HepG2 (cell line): ENCODE measurements around the gene RSL1D1. TPM values are rescaled to one million over a fixed set of nuclear protein-coding genes. Genes with fewer than 3 reads are reported as not detected.

Source experiments
- DR1 ChIP-seq: sonication (generic); formaldehyde crosslinking; IDR thresholded peaks from 2 replicates; pipeline ENCODE4 v1.8.0; 2021; ENCODE audit warnings: mild to moderate bottlenecking, missing genetic modification reagents, inconsistent platforms
- GPN1 ChIP-seq: sonication (generic); formaldehyde crosslinking; IDR thresholded peaks from 2 replicates; pipeline ENCODE4 v1.5.1; 2020; ENCODE audit warnings: missing genetic modification reagents, borderline replicate concordance
- KMT2A ChIP-seq: sonication (generic); formaldehyde crosslinking; IDR thresholded peaks from 2 replicates; pipeline ENCODE4 v1.4.0; 2020; ENCODE audit warnings: missing genetic modification reagents
- PAX8 ChIP-seq: sonication (generic); formaldehyde crosslinking; IDR thresholded peaks from 2 replicates; pipeline ENCODE4 v1.8.0; 2022; ENCODE audit warnings: mild to moderate bottlenecking, missing genetic modification reagents, borderline replicate concordance
- RAD21 ChIP-seq: fragments of 450-650 bp; formaldehyde crosslinking; IDR thresholded peaks from 2 replicates; pipeline ENCODE4 v1.5.0; 2020; ENCODE audit warnings: mild to moderate bottlenecking
- SALL1 ChIP-seq: sonication (generic); formaldehyde crosslinking; IDR thresholded peaks from 2 replicates; pipeline ENCODE4 v1.8.0; 2022; ENCODE audit warnings: mild to moderate bottlenecking, missing genetic modification reagents
- STAG1 ChIP-seq: sonication (generic); formaldehyde crosslinking; IDR thresholded peaks from 2 replicates; pipeline ENCODE4 v1.4.0; 2020; ENCODE audit warnings: missing genetic modification reagents
- ZFP82 ChIP-seq: sonication (generic); formaldehyde crosslinking; IDR thresholded peaks from 2 replicates; pipeline ENCODE4 v1.5.1; 2020; ENCODE audit warnings: mild to moderate bottlenecking, missing genetic modification reagents, borderline replicate concordance
- ZFY ChIP-seq: sonication (generic); formaldehyde crosslinking; IDR thresholded peaks from 2 replicates; pipeline ENCODE4 v1.4.0; 2020; ENCODE audit warnings: missing genetic modification reagents
- ZNF12 ChIP-seq: sonication (generic); formaldehyde crosslinking; IDR thresholded peaks from 2 replicates; pipeline ENCODE4 v1.5.0; 2020; ENCODE audit warnings: missing genetic modification reagents
- ZNF547 ChIP-seq: sonication (generic); formaldehyde crosslinking; IDR thresholded peaks from 2 replicates; pipeline ENCODE4 v1.5.1; 2020; ENCODE audit warnings: mild to moderate bottlenecking, missing genetic modification reagents
- ZNF724P ChIP-seq: sonication (generic); formaldehyde crosslinking; IDR thresholded peaks from 2 replicates; pipeline ENCODE4 v1.8.0; 2022; ENCODE audit warnings: missing genetic modification reagents, borderline replicate concordance
- polyA plus RNA-seq, 8 experiments: library from polyadenylated mRNA; depleted of rRNA in 3 of 8; stranded (reverse) in 7 of 8; unstranded in 1 of 8; fragments of >200 nt; fragmentation: Illumina TruSeq in 4 of 8; extraction: Trizol in 4 of 8; gene quantifications; 2 replicates each; pipeline versions ENCODE4 v1.2.1 to v1.2.3, GENCODE V29; 2011 to 2016; ENCODE audit warnings: low read depth in 4 of 8, missing spikeins in 1 of 8, mixed read lengths in 1 of 8; ENCODE audit not compliant: insufficient read depth in 1 of 8
- total RNA-seq, 5 experiments: library from RNA; depleted of rRNA; stranded (reverse); fragments of >200 nt; fragmentation: Illumina TruSeq; extraction: Trizol; gene quantifications; 2 replicates each; pipeline ENCODE4 v1.2.3, GENCODE V29; 2016; ENCODE audit warnings: low read depth in 1 of 5
- TF ChIP-seq, protein P1 (sequence below): sonication (generic); formaldehyde crosslinking; IDR thresholded peaks from 2 replicates; pipeline ENCODE4 v1.8.0; 2022; ENCODE audit warnings: mild to moderate bottlenecking, missing genetic modification reagents, moderate library complexity
- TF ChIP-seq, protein P2 (sequence below): sonication (generic); formaldehyde crosslinking; IDR thresholded peaks from 2 replicates; pipeline ENCODE4 v1.5.0; 2020; ENCODE audit warnings: missing genetic modification reagents
- TF ChIP-seq, protein P3 (sequence below): sonication (generic); formaldehyde crosslinking; IDR thresholded peaks from 2 replicates; pipeline ENCODE4 v1.5.0; 2020; ENCODE audit warnings: mild to moderate bottlenecking, missing genetic modification reagents
- TF ChIP-seq, protein P4 (sequence below): sonication (generic); formaldehyde crosslinking; IDR thresholded peaks from 2 replicates; pipeline ENCODE4 v1.4.0; 2020; ENCODE audit warnings: missing genetic modification reagents, mild to moderate bottlenecking, borderline replicate concordance
- TF ChIP-seq, protein P5 (sequence below): sonication (generic); formaldehyde crosslinking; IDR thresholded peaks from 2 replicates; pipeline ENCODE4 v1.4.0; 2020; ENCODE audit warnings: mild to moderate bottlenecking, missing genetic modification reagents
- TF ChIP-seq, protein P6 (sequence below): sonication (generic); formaldehyde crosslinking; IDR thresholded peaks from 2 replicates; pipeline ENCODE4 v1.4.0; 2020; ENCODE audit warnings: missing genetic modification reagents

Gene RSL1D1
- total and polyA plus RNA-seq, 2 of the 13 experiments (the other 11 are each of a cell fraction or from before 2014, with no cell fraction given), result 187 to 343 TPM

DNA sequence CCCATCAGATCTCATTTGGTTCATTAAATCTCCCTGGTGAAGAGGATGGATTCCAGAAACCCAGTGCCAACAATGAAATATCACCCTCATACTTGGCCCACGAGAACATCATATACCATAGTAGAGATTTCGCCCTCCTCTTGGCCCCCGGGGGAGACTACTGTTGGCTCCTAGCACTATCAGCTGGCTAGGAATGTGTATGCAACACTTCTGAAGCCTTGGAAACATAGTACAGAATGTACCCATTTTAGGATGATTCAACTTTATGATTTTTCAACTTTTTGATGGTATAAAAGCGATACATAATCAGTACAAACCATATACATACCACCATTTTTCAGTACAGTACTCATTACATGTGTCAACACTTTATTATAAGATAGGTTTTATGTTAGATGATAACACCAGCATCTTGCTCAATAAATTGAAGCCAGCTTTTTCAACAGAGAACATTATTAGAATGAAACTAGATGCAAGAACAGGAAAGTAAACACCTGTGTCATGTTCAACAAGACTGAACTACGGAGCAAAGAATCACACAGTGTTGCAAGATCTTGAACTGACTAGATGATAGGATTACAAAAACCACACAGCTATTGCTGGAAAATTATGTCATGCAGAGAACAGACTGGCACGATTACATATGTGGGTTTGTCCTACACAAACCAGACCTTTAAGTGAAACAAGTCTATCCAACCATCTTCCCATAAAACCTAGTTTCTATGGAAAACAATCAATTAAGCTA lies 17.2 kb downstream of the RSL1D1 start (continued):
- TF ChIP-seq KMT2A, result no peak
- TF ChIP-seq, protein P1, sequence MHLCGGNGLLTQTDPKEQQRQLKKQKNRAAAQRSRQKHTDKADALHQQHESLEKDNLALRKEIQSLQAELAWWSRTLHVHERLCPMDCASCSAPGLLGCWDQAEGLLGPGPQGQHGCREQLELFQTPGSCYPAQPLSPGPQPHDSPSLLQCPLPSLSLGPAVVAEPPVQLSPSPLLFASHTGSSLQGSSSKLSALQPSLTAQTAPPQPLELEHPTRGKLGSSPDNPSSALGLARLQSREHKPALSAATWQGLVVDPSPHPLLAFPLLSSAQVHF (CRISPR knock-in tag), result no peak
- TF ChIP-seq, protein P2, sequence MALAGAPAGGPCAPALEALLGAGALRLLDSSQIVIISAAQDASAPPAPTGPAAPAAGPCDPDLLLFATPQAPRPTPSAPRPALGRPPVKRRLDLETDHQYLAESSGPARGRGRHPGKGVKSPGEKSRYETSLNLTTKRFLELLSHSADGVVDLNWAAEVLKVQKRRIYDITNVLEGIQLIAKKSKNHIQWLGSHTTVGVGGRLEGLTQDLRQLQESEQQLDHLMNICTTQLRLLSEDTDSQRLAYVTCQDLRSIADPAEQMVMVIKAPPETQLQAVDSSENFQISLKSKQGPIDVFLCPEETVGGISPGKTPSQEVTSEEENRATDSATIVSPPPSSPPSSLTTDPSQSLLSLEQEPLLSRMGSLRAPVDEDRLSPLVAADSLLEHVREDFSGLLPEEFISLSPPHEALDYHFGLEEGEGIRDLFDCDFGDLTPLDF, result no peak
- TF ChIP-seq RAD21, result no peak
- TF ChIP-seq, protein P3, sequence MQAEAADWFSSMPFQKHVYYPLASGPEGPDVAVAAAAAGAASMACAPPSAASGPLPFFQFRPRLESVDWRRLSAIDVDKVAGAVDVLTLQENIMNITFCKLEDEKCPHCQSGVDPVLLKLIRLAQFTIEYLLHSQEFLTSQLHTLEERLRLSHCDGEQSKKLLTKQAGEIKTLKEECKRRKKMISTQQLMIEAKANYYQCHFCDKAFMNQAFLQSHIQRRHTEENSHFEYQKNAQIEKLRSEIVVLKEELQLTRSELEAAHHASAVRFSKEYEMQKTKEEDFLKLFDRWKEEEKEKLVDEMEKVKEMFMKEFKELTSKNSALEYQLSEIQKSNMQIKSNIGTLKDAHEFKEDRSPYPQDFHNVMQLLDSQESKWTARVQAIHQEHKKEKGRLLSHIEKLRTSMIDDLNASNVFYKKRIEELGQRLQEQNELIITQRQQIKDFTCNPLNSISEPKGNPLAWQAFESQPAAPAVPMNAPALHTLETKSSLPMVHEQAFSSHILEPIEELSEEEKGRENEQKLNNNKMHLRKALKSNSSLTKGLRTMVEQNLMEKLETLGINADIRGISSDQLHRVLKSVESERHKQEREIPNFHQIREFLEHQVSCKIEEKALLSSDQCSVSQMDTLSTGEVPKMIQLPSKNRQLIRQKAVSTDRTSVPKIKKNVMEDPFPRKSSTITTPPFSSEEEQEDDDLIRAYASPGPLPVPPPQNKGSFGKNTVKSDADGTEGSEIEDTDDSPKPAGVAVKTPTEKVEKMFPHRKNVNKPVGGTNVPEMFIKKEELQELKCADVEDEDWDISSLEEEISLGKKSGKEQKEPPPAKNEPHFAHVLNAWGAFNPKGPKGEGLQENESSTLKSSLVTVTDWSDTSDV, result no peak
- TF ChIP-seq ZNF547 (CRISPR knock-in tag), result no peak
- TF ChIP-seq DR1 (CRISPR knock-in tag), result no peak
- TF ChIP-seq ZNF12 (CRISPR knock-in tag), result peak; percentile 60
- TF ChIP-seq, protein P4, sequence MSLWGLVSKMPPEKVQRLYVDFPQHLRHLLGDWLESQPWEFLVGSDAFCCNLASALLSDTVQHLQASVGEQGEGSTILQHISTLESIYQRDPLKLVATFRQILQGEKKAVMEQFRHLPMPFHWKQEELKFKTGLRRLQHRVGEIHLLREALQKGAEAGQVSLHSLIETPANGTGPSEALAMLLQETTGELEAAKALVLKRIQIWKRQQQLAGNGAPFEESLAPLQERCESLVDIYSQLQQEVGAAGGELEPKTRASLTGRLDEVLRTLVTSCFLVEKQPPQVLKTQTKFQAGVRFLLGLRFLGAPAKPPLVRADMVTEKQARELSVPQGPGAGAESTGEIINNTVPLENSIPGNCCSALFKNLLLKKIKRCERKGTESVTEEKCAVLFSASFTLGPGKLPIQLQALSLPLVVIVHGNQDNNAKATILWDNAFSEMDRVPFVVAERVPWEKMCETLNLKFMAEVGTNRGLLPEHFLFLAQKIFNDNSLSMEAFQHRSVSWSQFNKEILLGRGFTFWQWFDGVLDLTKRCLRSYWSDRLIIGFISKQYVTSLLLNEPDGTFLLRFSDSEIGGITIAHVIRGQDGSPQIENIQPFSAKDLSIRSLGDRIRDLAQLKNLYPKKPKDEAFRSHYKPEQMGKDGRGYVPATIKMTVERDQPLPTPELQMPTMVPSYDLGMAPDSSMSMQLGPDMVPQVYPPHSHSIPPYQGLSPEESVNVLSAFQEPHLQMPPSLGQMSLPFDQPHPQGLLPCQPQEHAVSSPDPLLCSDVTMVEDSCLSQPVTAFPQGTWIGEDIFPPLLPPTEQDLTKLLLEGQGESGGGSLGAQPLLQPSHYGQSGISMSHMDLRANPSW (CRISPR knock-in tag), result no peak
- TF ChIP-seq, protein P5, sequence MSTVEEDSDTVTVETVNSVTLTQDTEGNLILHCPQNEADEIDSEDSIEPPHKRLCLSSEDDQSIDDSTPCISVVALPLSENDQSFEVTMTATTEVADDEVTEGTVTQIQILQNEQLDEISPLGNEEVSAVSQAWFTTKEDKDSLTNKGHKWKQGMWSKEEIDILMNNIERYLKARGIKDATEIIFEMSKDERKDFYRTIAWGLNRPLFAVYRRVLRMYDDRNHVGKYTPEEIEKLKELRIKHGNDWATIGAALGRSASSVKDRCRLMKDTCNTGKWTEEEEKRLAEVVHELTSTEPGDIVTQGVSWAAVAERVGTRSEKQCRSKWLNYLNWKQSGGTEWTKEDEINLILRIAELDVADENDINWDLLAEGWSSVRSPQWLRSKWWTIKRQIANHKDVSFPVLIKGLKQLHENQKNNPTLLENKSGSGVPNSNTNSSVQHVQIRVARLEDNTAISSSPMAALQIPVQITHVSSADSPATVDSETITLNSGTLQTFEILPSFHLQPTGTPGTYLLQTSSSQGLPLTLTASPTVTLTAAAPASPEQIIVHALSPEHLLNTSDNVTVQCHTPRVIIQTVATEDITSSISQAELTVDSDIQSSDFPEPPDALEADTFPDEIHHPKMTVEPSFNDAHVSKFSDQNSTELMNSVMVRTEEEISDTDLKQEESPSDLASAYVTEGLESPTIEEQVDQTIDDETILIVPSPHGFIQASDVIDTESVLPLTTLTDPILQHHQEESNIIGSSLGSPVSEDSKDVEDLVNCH (CRISPR knock-in tag), result no peak
- no peak for TF ChIP-seq STAG1
- TF ChIP-seq, protein P6, sequence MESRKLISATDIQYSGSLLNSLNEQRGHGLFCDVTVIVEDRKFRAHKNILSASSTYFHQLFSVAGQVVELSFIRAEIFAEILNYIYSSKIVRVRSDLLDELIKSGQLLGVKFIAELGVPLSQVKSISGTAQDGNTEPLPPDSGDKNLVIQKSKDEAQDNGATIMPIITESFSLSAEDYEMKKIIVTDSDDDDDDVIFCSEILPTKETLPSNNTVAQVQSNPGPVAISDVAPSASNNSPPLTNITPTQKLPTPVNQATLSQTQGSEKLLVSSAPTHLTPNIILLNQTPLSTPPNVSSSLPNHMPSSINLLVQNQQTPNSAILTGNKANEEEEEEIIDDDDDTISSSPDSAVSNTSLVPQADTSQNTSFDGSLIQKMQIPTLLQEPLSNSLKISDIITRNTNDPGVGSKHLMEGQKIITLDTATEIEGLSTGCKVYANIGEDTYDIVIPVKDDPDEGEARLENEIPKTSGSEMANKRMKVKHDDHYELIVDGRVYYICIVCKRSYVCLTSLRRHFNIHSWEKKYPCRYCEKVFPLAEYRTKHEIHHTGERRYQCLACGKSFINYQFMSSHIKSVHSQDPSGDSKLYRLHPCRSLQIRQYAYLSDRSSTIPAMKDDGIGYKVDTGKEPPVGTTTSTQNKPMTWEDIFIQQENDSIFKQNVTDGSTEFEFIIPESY (CRISPR knock-in tag), result no peak
- no peak for TF ChIP-seq SALL1 (CRISPR knock-in tag)
- TF ChIP-seq ZNF724P (CRISPR knock-in tag), result no peak
- no peak for TF ChIP-seq ZFY (CRISPR knock-in tag)
- no peak for TF ChIP-seq ZFP82 (CRISPR knock-in tag)
- TF ChIP-seq PAX8 (CRISPR knock-in tag), result no peak
- TF ChIP-seq GPN1 (CRISPR knock-in tag), result no peak
